HEK293 (cell line): ENCODE data around the gene OR52M1.

Experiments used
- CTCF ChIA-PET: fragments of 350-600 bp; formaldehyde crosslinking; extraction: SDS; loops from one replicate; lab custom pipeline; 2021; ENCODE audit warnings: antibody characterized with exemption; lab: Yijun Ruan, JAX
- POLR2A ChIA-PET: fragments of 300-600 bp; formaldehyde crosslinking; extraction: SDS; loops from one replicate; lab custom pipeline; 2020; ENCODE audit warnings: antibody characterized with exemption, inconsistent platforms; lab: Yijun Ruan, JAX
- H3K27ac ChIP-seq: fragments of 200-500 bp; sonication (Bioruptor generic); 2 replicates; pipeline ENCODE4 v1.5.1; 2014; ENCODE audit warnings: low read depth, low read length, control low read depth, inconsistent platforms; ENCODE audit errors: extremely low read depth
- H3K36me3 ChIP-seq, 2 experiments: fragments of 200-500 bp in 1 of 2; sonication (Bioruptor generic) in 1 of 2; 1 replicate in 1 of 2; 2 replicates in 1 of 2; pipeline ENCODE4 v1.5.1; 2014 to 2017; ENCODE audit warnings: inconsistent platforms in 2 of 2, low read length in 2 of 2; ENCODE audit not compliant: control insufficient read depth in 2 of 2, insufficient read depth in 1 of 2
- H3K4me1 ChIP-seq: fragments of 200-500 bp; sonication (Bioruptor generic); 2 replicates; pipeline ENCODE4 v1.5.1; 2014; ENCODE audit warnings: mild to moderate bottlenecking, low read length, inconsistent platforms; ENCODE audit not compliant: control insufficient read depth, insufficient read depth
- H3K4me3 ChIP-seq: 2 replicates; pipeline ENCODE4 v1.5.1; 2011; ENCODE audit warnings: low read depth, mild to moderate bottlenecking, control low read depth, low read length, moderate library complexity
- H3K9me3 ChIP-seq: fragments of 200-500 bp; sonication (Bioruptor generic); 2 replicates; pipeline ENCODE4 v1.5.1; 2014; ENCODE audit warnings: low read depth, low read length, inconsistent platforms; ENCODE audit not compliant: control insufficient read depth, insufficient read depth
- IKZF3 ChIP-seq: fragments of 450-650 bp; IDR thresholded peaks from 2 replicates; pipeline ENCODE4 v1.5.0; 2018; ENCODE audit warnings: missing biosample characterization, mild to moderate bottlenecking, missing genetic modification characterization, moderate library complexity
- SCRT1 ChIP-seq: fragments of 450-650 bp; formaldehyde crosslinking; IDR thresholded peaks from 2 replicates; pipeline ENCODE4 v1.5.1; 2016; ENCODE audit warnings: missing biosample characterization, missing genetic modification characterization, borderline replicate concordance
- ZBTB20 ChIP-seq: fragments of 450-650 bp; formaldehyde crosslinking; IDR thresholded peaks from 2 replicates; pipeline ENCODE4 v1.5.1; 2016; ENCODE audit warnings: missing biosample characterization, missing genetic modification characterization
- ZFHX2 ChIP-seq: fragments of 450-650 bp; formaldehyde crosslinking; conservative IDR thresholded peaks from 2 replicates; pipeline ENCODE4 v1.5.1; 2016; ENCODE audit warnings: missing biosample characterization, missing genetic modification characterization
- ZNF266 ChIP-seq: fragments of 450-650 bp; formaldehyde crosslinking; IDR thresholded peaks from 2 replicates; pipeline ENCODE4 v1.5.1; 2016; ENCODE audit warnings: missing biosample characterization, missing genetic modification characterization, low read depth
- ZNF274 ChIP-seq, 2 experiments: fragments of 200-500 bp in 1 of 2; fragments of 450-650 bp in 1 of 2; sonication (Bioruptor generic) in 1 of 2; formaldehyde crosslinking in 1 of 2; IDR thresholded peaks; 2 replicates each; pipeline versions ENCODE4 v1.5.1 to v1.6.1; 2014 to 2016; ENCODE audit warnings: borderline replicate concordance in 1 of 2, inconsistent platforms in 1 of 2, low read length in 1 of 2, missing biosample characterization in 1 of 2, missing genetic modification characterization in 1 of 2
- ZNF324 ChIP-seq: fragments of 450-650 bp; formaldehyde crosslinking; IDR thresholded peaks from 2 replicates; pipeline ENCODE4 v1.5.1; 2016; ENCODE audit warnings: missing biosample characterization, missing genetic modification characterization
- ZNF76 ChIP-seq: fragments of 450-650 bp; formaldehyde crosslinking; IDR thresholded peaks from 2 replicates; pipeline ENCODE4; 2016; ENCODE audit warnings: low read depth, missing biosample characterization, missing genetic modification characterization, borderline replicate concordance
- ZXDB ChIP-seq: fragments of 450-650 bp; formaldehyde crosslinking; IDR thresholded peaks from 2 replicates; pipeline ENCODE4 v1.5.1; 2016; ENCODE audit warnings: missing biosample characterization, missing genetic modification characterization
- TF ChIP-seq, protein P1 (sequence below): fragments of 450-650 bp; formaldehyde crosslinking; IDR thresholded peaks from 2 replicates; pipeline ENCODE4 v1.5.1; 2016; ENCODE audit warnings: missing biosample characterization, missing genetic modification characterization
- TF ChIP-seq, protein P2 (sequence below): fragments of 450-650 bp; formaldehyde crosslinking; IDR thresholded peaks from 2 replicates; pipeline ENCODE4 v1.5.1; 2016; ENCODE audit warnings: missing biosample characterization, missing genetic modification characterization, borderline replicate concordance
- TF ChIP-seq, protein P3 (sequence below): fragments of 450-650 bp; formaldehyde crosslinking; IDR thresholded peaks from 2 replicates; pipeline ENCODE4 v1.5.1; 2017; ENCODE audit warnings: missing biosample characterization, missing genetic modification characterization
- TF ChIP-seq, protein P4 (sequence below): fragments of 450-650 bp; formaldehyde crosslinking; IDR thresholded peaks from 2 replicates; pipeline ENCODE4 v1.5.0; 2017; ENCODE audit warnings: missing biosample characterization, missing genetic modification characterization, borderline replicate concordance

Gene OR52M1

DNA sequence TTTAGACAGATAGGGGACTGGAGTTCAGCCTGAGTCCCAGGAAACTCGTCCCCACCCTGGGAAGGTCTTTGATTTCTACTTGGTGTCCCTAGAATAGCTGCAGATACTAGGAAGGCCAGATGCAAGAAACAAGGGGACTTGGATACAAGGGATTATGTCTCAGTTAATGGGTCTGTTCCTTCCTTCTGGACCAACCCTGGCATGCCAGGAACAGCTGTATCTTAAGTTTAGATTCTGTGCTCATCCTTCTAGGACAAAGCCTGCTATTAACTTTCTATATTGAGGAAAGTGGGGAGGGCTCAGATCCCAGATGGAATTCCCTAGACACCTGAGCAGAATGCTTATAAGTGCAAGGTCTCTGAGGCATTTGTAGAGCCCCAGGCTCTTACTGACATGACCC lies 3.9 kb upstream of the OR52M1 start:
- no peak overlapping the region for H3K4me3 ChIP-seq
- H3K36me3 ChIP-seq: no peaks in the 10 kb centered on the region
- H3K4me1 ChIP-seq: no peaks in the 10 kb centered on the region
- no peaks in the 10 kb centered on the region for H3K9me3 ChIP-seq
- TF ChIP-seq, protein P1, sequence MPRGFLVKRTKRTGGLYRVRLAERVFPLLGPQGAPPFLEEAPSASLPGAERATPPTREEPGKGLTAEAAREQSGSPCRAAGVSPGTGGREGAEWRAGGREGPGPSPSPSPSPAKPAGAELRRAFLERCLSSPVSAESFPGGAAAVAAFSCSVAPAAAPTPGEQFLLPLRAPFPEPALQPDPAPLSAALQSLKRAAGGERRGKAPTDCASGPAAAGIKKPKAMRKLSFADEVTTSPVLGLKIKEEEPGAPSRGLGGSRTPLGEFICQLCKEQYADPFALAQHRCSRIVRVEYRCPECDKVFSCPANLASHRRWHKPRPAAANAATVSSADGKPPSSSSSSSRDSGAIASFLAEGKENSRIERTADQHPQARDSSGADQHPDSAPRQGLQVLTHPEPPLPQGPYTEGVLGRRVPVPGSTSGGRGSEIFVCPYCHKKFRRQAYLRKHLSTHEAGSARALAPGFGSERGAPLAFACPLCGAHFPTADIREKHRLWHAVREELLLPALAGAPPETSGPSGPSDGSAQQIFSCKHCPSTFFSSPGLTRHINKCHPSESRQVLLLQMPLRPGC (tag by site-specific recombination): no peak
- TF ChIP-seq, protein P2, sequence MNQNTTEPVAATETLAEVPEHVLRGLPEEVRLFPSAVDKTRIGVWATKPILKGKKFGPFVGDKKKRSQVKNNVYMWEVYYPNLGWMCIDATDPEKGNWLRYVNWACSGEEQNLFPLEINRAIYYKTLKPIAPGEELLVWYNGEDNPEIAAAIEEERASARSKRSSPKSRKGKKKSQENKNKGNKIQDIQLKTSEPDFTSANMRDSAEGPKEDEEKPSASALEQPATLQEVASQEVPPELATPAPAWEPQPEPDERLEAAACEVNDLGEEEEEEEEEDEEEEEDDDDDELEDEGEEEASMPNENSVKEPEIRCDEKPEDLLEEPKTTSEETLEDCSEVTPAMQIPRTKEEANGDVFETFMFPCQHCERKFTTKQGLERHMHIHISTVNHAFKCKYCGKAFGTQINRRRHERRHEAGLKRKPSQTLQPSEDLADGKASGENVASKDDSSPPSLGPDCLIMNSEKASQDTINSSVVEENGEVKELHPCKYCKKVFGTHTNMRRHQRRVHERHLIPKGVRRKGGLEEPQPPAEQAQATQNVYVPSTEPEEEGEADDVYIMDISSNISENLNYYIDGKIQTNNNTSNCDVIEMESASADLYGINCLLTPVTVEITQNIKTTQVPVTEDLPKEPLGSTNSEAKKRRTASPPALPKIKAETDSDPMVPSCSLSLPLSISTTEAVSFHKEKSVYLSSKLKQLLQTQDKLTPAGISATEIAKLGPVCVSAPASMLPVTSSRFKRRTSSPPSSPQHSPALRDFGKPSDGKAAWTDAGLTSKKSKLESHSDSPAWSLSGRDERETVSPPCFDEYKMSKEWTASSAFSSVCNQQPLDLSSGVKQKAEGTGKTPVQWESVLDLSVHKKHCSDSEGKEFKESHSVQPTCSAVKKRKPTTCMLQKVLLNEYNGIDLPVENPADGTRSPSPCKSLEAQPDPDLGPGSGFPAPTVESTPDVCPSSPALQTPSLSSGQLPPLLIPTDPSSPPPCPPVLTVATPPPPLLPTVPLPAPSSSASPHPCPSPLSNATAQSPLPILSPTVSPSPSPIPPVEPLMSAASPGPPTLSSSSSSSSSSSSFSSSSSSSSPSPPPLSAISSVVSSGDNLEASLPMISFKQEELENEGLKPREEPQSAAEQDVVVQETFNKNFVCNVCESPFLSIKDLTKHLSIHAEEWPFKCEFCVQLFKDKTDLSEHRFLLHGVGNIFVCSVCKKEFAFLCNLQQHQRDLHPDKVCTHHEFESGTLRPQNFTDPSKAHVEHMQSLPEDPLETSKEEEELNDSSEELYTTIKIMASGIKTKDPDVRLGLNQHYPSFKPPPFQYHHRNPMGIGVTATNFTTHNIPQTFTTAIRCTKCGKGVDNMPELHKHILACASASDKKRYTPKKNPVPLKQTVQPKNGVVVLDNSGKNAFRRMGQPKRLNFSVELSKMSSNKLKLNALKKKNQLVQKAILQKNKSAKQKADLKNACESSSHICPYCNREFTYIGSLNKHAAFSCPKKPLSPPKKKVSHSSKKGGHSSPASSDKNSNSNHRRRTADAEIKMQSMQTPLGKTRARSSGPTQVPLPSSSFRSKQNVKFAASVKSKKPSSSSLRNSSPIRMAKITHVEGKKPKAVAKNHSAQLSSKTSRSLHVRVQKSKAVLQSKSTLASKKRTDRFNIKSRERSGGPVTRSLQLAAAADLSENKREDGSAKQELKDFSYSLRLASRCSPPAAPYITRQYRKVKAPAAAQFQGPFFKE: no peak
- TF ChIP-seq, protein P3, sequence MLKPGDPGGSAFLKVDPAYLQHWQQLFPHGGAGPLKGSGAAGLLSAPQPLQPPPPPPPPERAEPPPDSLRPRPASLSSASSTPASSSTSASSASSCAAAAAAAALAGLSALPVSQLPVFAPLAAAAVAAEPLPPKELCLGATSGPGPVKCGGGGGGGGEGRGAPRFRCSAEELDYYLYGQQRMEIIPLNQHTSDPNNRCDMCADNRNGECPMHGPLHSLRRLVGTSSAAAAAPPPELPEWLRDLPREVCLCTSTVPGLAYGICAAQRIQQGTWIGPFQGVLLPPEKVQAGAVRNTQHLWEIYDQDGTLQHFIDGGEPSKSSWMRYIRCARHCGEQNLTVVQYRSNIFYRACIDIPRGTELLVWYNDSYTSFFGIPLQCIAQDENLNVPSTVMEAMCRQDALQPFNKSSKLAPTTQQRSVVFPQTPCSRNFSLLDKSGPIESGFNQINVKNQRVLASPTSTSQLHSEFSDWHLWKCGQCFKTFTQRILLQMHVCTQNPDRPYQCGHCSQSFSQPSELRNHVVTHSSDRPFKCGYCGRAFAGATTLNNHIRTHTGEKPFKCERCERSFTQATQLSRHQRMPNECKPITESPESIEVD (tag by site-specific recombination): no peak
- no peak for TF ChIP-seq SCRT1 (tag by site-specific recombination)
- no peak for TF ChIP-seq IKZF3 (tag by site-specific recombination)
- no peak for TF ChIP-seq ZNF324 (tag by site-specific recombination)
- TF ChIP-seq ZNF266 (tag by site-specific recombination): no peak
- TF ChIP-seq, protein P4, sequence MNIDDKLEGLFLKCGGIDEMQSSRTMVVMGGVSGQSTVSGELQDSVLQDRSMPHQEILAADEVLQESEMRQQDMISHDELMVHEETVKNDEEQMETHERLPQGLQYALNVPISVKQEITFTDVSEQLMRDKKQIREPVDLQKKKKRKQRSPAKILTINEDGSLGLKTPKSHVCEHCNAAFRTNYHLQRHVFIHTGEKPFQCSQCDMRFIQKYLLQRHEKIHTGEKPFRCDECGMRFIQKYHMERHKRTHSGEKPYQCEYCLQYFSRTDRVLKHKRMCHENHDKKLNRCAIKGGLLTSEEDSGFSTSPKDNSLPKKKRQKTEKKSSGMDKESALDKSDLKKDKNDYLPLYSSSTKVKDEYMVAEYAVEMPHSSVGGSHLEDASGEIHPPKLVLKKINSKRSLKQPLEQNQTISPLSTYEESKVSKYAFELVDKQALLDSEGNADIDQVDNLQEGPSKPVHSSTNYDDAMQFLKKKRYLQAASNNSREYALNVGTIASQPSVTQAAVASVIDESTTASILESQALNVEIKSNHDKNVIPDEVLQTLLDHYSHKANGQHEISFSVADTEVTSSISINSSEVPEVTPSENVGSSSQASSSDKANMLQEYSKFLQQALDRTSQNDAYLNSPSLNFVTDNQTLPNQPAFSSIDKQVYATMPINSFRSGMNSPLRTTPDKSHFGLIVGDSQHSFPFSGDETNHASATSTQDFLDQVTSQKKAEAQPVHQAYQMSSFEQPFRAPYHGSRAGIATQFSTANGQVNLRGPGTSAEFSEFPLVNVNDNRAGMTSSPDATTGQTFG: no peak
- TF ChIP-seq ZNF76 (tag by site-specific recombination): no peak
- TF ChIP-seq ZXDB (tag by site-specific recombination): no peak
- TF ChIP-seq ZBTB20 (tag by site-specific recombination): no peak
- TF ChIP-seq ZNF274 (IDR thresholded peaks at IDR 0.05; ENCODE audit: low read length): no peak
- TF ChIP-seq ZNF274 (tag by site-specific recombination; IDR thresholded peaks at IDR 0.05; ENCODE audit: borderline replicate concordance): no peak
- TF ChIP-seq ZFHX2 (tag by site-specific recombination): no peak
- POLR2A ChIA-PET: interaction anchor here (1.0 kb wide), 1 partner anchor 354 kb away, joined by 3 read pairs; no protein-coding TSS in a partner anchor
- no peak overlapping the region for H3K27ac ChIP-seq
- CTCF ChIA-PET: interaction anchor here (0.8 to 8.2 kb wide), 8 partner anchors 9 to 379 kb away, joined by 3 to 111 read pairs (median 3); no protein-coding TSS in a partner anchor
